H9 (cell line): ENCODE results near the gene VPS35L. TPM values are rescaled to one million over a fixed set of nuclear protein-coding genes. Genes with fewer than 3 reads are reported as not detected.

ENCODE experiments used
- DNase-seq: peaks from one replicate; pipeline ENCODE4 v3.0.0-alpha.2; 2017
- H2AFZ ChIP-seq: one replicate; pipeline ENCODE4 v1.6.1; 2013; ENCODE audit warnings: mild to moderate bottlenecking, low read length, control low read depth, moderate library complexity
- H2AK5ac ChIP-seq: 2 replicates; pipeline ENCODE4 v1.6.1; 2013; ENCODE audit warnings: low read length, control low read depth, mixed read lengths; ENCODE audit not compliant: insufficient read length
- H2BK120ac ChIP-seq: one replicate; pipeline ENCODE4 v1.6.1; 2013; ENCODE audit warnings: low read depth, mild to moderate bottlenecking, low read length, control low read depth, inconsistent platforms; ENCODE audit not compliant: poor library complexity, severe bottlenecking
- H2BK12ac ChIP-seq: 2 replicates; pipeline ENCODE4 v1.6.1; 2013; ENCODE audit warnings: low read length, control low read depth, mixed read lengths, low read depth; ENCODE audit not compliant: insufficient read length
- H2BK15ac ChIP-seq: 2 replicates; pipeline ENCODE4 v1.6.1; 2013; ENCODE audit warnings: low read depth, low read length, control low read depth
- H2BK20ac ChIP-seq: one replicate; pipeline ENCODE4 v1.6.1; 2013; ENCODE audit warnings: low read depth, mild to moderate bottlenecking, low read length, control low read depth, inconsistent platforms; ENCODE audit not compliant: poor library complexity, severe bottlenecking
- H2BK5ac ChIP-seq: 2 replicates; pipeline ENCODE4 v1.6.1; 2013; ENCODE audit warnings: low read length, control low read depth, mixed read lengths; ENCODE audit not compliant: insufficient read length
- H3K14ac ChIP-seq: 2 replicates; pipeline ENCODE4 v1.6.1; 2013; ENCODE audit warnings: low read length, control low read depth; ENCODE audit not compliant: insufficient read depth
- H3K18ac ChIP-seq: 2 replicates; pipeline ENCODE4 v1.6.1; 2013; ENCODE audit warnings: low read depth, mild to moderate bottlenecking, mixed read lengths, low read length, control low read depth; ENCODE audit not compliant: insufficient read length
- H3K23ac ChIP-seq: 2 replicates; pipeline ENCODE4 v1.6.1; 2013; ENCODE audit warnings: low read length, control low read depth, mixed read lengths, low read depth; ENCODE audit not compliant: insufficient read length
- H3K23me2 ChIP-seq: 2 replicates; pipeline ENCODE4 v1.6.1; 2013; ENCODE audit warnings: low read depth, mild to moderate bottlenecking, mixed read lengths, low read length, control low read depth; ENCODE audit not compliant: insufficient read length, poor library complexity, severe bottlenecking
- H3K27ac ChIP-seq: 2 replicates; pipeline ENCODE4 v1.5.1; 2013; ENCODE audit warnings: low read length, control low read depth, mixed read lengths, low read depth; ENCODE audit not compliant: insufficient read length
- H3K27me3 ChIP-seq: 2 replicates; pipeline ENCODE4 v1.6.1; 2013; ENCODE audit warnings: low read length, control low read depth, inconsistent platforms; ENCODE audit not compliant: insufficient read depth
- H3K4ac ChIP-seq: 2 replicates; pipeline ENCODE4 v1.6.1; 2013; ENCODE audit warnings: low read depth, mild to moderate bottlenecking, control low read depth, inconsistent platforms, low read length, moderate library complexity
- H3K4me1 ChIP-seq: 2 replicates; pipeline ENCODE4 v1.6.1; 2013; ENCODE audit warnings: low read length, control low read depth, inconsistent platforms; ENCODE audit not compliant: insufficient read depth
- H3K4me2 ChIP-seq: 2 replicates; pipeline ENCODE4 v1.6.1; 2013; ENCODE audit warnings: low read length, control low read depth, mixed read lengths; ENCODE audit not compliant: insufficient read length, insufficient read depth
- H3K56ac ChIP-seq: 2 replicates; pipeline ENCODE4 v1.6.1; 2013; ENCODE audit warnings: low read depth, mild to moderate bottlenecking, mixed read lengths, low read length, control low read depth; ENCODE audit not compliant: insufficient read length
- H3K79me1 ChIP-seq: 2 replicates; pipeline ENCODE4 v1.6.1; 2013; ENCODE audit warnings: low read depth, mild to moderate bottlenecking, moderate library complexity, low read length, control low read depth, inconsistent platforms; ENCODE audit not compliant: insufficient read depth, poor library complexity, severe bottlenecking
- H3K79me2 ChIP-seq: 2 replicates; pipeline ENCODE4 v1.6.1; 2013; ENCODE audit warnings: low read length, control low read depth, inconsistent platforms; ENCODE audit not compliant: insufficient read depth
- H3K9ac ChIP-seq: 2 replicates; pipeline ENCODE4 v1.6.1; 2013; ENCODE audit warnings: low read length, control low read depth, mixed read lengths; ENCODE audit not compliant: insufficient read length; ENCODE audit errors: extremely low read depth
- H3K9me3 ChIP-seq: one replicate; pipeline ENCODE4 v1.6.1; 2013; ENCODE audit warnings: low read depth, low read length, inconsistent platforms; ENCODE audit not compliant: control insufficient read depth
- H3T11ph ChIP-seq: one replicate; pipeline ENCODE4 v1.6.1; 2013; ENCODE audit warnings: mild to moderate bottlenecking, low read length, control low read depth, inconsistent platforms
- H4K20me1 ChIP-seq: one replicate; pipeline ENCODE4 v1.6.1; 2013; ENCODE audit not compliant: control insufficient read depth, insufficient read length, insufficient read depth
- H4K5ac ChIP-seq: 2 replicates; pipeline ENCODE4 v1.6.1; 2013; ENCODE audit warnings: low read depth, mild to moderate bottlenecking, mixed read lengths, low read length, control low read depth; ENCODE audit not compliant: insufficient read length
- H4K8ac ChIP-seq: replicated peaks from 2 replicates; pipeline ENCODE4 v1.6.1; 2013; ENCODE audit warnings: low read length, control low read depth, mixed read lengths, low read depth; ENCODE audit not compliant: insufficient read length
- H4K91ac ChIP-seq: 2 replicates; pipeline ENCODE4 v1.6.1; 2013; ENCODE audit warnings: low read depth, mild to moderate bottlenecking, moderate library complexity, mixed read lengths, low read length, control low read depth; ENCODE audit not compliant: insufficient read length
- H3K27ac Mint-ChIP-seq, 3 experiments: 2 replicates in 2 of 3; 3 replicates in 1 of 3; pipeline ENCODE4 v1.8.0; 2020 to 2021; ENCODE audit warnings: mixed read lengths in 3 of 3, mild to moderate bottlenecking in 1 of 3, moderate library complexity in 1 of 3
- H3K27me3 Mint-ChIP-seq: 2 replicates; pipeline ENCODE4 v1.8.0; 2021; ENCODE audit warnings: low read depth, mild to moderate bottlenecking, moderate library complexity, mixed read lengths
- H3K36me3 Mint-ChIP-seq, 3 experiments: 2 replicates in 2 of 3; 3 replicates in 1 of 3; pipeline ENCODE4 v1.8.0; 2020 to 2021; ENCODE audit warnings: low read depth in 3 of 3, mixed read lengths in 3 of 3; ENCODE audit not compliant: insufficient read depth in 1 of 3
- H3K4me1 Mint-ChIP-seq, 2 experiments: 2 replicates each; pipeline ENCODE4 v1.8.0; 2020; ENCODE audit warnings: mixed read lengths in 2 of 2
- H3K4me3 Mint-ChIP-seq, 2 experiments: 2 replicates in 1 of 2; 3 replicates in 1 of 2; pipeline ENCODE4 v1.8.0; 2020 to 2021; ENCODE audit warnings: mild to moderate bottlenecking in 2 of 2, mixed read lengths in 2 of 2, moderate library complexity in 1 of 2
- H3K9me3 Mint-ChIP-seq, 2 experiments: 2 replicates in 1 of 2; 3 replicates in 1 of 2; pipeline ENCODE4 v1.8.0; 2020; ENCODE audit warnings: mild to moderate bottlenecking in 2 of 2, mixed read lengths in 2 of 2, moderate library complexity in 1 of 2
- WGBS: extraction: QIAGEN DNeasy Blood & Tissue Kit; methylation state at CpG from one replicate; pipeline ENCODE4 v1.1.7; 2013; ENCODE audit warnings: missing lambda C conversion rate, low lambda C conversion rate, mixed read lengths; ENCODE audit not compliant: insufficient read length; ENCODE audit errors: extremely low coverage; 5-methylcytosine and 5-hydroxymethylcytosine counted together
- total RNA-seq: library from RNA; stranded (reverse); gene quantifications from 2 replicates; pipeline ENCODE4 v1.2.1, GENCODE V29; 2021
- TF ChIP-seq, protein P1 (sequence below): fragments of 200-600 bp; sonication (generic); conservative IDR thresholded peaks from 3 replicates; pipeline ENCODE4 v1.8.0; 2021; ENCODE audit warnings: antibody characterized with exemption, mild to moderate bottlenecking

VPS35L gene
- total RNA-seq, 1 experiment from 2014 or later = 58.4 TPM

DNA sequence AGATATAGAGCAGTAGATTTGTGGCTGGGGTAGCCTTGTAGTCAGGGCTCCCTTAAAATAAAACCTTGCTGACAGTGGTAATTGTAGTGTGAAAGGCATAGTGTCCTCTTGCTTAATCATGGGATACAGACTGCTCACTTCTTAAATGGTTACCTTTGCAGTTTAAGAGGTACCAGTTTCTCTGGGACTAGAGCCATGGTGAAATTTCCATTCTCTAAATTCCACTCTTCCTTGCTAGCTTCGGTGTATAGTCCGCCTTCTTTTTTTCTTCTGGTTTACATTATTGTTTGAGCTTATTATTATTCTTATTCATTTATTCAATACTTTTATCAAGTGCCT is 30.1 kb upstream of the VPS35L start:
- no peak overlapping the region for H2AFZ ChIP-seq
- no peak overlapping the region for H2BK20ac ChIP-seq
- TF ChIP-seq, protein P1, sequence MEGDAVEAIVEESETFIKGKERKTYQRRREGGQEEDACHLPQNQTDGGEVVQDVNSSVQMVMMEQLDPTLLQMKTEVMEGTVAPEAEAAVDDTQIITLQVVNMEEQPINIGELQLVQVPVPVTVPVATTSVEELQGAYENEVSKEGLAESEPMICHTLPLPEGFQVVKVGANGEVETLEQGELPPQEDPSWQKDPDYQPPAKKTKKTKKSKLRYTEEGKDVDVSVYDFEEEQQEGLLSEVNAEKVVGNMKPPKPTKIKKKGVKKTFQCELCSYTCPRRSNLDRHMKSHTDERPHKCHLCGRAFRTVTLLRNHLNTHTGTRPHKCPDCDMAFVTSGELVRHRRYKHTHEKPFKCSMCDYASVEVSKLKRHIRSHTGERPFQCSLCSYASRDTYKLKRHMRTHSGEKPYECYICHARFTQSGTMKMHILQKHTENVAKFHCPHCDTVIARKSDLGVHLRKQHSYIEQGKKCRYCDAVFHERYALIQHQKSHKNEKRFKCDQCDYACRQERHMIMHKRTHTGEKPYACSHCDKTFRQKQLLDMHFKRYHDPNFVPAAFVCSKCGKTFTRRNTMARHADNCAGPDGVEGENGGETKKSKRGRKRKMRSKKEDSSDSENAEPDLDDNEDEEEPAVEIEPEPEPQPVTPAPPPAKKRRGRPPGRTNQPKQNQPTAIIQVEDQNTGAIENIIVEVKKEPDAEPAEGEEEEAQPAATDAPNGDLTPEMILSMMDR = no peak
- no peak overlapping the region for H4K8ac ChIP-seq
- peaks cover 36 to 39% of the 10 kb centered on the region in 2 experiments for H3K4me1 Mint-ChIP-seq
- H2AK5ac ChIP-seq = no peak overlapping the region
- H3K27ac ChIP-seq = no peak overlapping the region
- no peak overlapping the region for H4K91ac ChIP-seq
- no peak overlapping the region for H3T11ph ChIP-seq
- no peaks in the 10 kb centered on the region for H4K20me1 ChIP-seq
- H3K4me2 ChIP-seq = peak overlapping the region; percentile 100
- peaks cover 5% of the 10 kb centered on the region; the same call in 1 of the 2 replicates for H3K79me2 ChIP-seq
- DNase-seq = no peak
- H3K18ac ChIP-seq = no peak overlapping the region
- H3K9me3 ChIP-seq = no peaks in the 10 kb centered on the region
- H3K9ac ChIP-seq = peak overlapping the region; percentile 71
- H3K56ac ChIP-seq = no peak overlapping the region
- no peak overlapping the region for H3K27ac Mint-ChIP-seq
- no peak overlapping the region for H2BK15ac ChIP-seq
- no CpG with 5 or more reads among the region's 2 CpGs for WGBS
- no peaks in the 10 kb centered on the region for H3K79me1 ChIP-seq
- peaks cover 18% of the 10 kb centered on the region for H3K23me2 ChIP-seq
- no peak overlapping the region for H3K4ac ChIP-seq
- no peaks in the 10 kb centered on the region for H3K27me3 ChIP-seq
- no peak overlapping the region for H2BK5ac ChIP-seq
- H3K4me1 ChIP-seq = 0 out of 2 replicates have a peak, but pooled peaks cover 3% of the 10 kb centered on the region
- H4K5ac ChIP-seq = no peak overlapping the region
- H2BK120ac ChIP-seq = no peak overlapping the region
- peak overlapping the region; percentile 91 to 96 for H3K4me3 Mint-ChIP-seq
- H3K23ac ChIP-seq = no peak overlapping the region
- no peak overlapping the region for H3K14ac ChIP-seq
- H2BK12ac ChIP-seq = no peak overlapping the region
- peaks cover 1 to 16% (median 16%) of the 10 kb centered on the region in 3 experiments; a peak in 5 of 7 replicates for H3K36me3 Mint-ChIP-seq
- H3K27me3 Mint-ChIP-seq = no peaks in the 10 kb centered on the region
- no peaks in the 10 kb centered on the region for H3K9me3 Mint-ChIP-seq
